Right cardiac atrium (tissue), 5 donors: ENCODE data around the gene TMEM41A. TPM values are rescaled to one million over a fixed set of nuclear protein-coding genes. Genes with fewer than 3 reads are reported as not detected.

Source experiments
- ATAC-seq, 2 donors: fragments of 200-7000 bp; cut with Tn5 transposase; one replicate each; pipeline versions ENCODE4 v1.8.0 to v1.9.1; 2020; ENCODE audit warnings: moderate library complexity in 2 of 2, mild to moderate bottlenecking in 1 of 2
- DNase-seq, 3 donors: peaks; one replicate each; pipeline ENCODE4 v3.0.0-alpha.2; 2020
- H3K27ac ChIP-seq: one replicate; pipeline ENCODE4 v1.5.1; 2013; ENCODE audit warnings: mild to moderate bottlenecking, low read length, control low read depth, moderate library complexity
- H3K27me3 ChIP-seq: one replicate; pipeline ENCODE4 v1.6.1; 2013; ENCODE audit not compliant: control insufficient read depth, insufficient read depth
- H3K4me1 ChIP-seq: one replicate; pipeline ENCODE4 v1.6.1; 2013; ENCODE audit warnings: low read length; ENCODE audit not compliant: control insufficient read depth, insufficient read depth
- H3K4me3 ChIP-seq: one replicate; pipeline ENCODE4 v1.5.1; 2013; ENCODE audit warnings: low read length, control low read depth
- H3K9me3 ChIP-seq: one replicate; pipeline ENCODE4 v1.6.1; 2013; ENCODE audit warnings: low read length; ENCODE audit not compliant: control insufficient read depth
- WGBS: extraction: QIAGEN DNeasy Blood & Tissue Kit; methylation state at CpG from one replicate; pipeline ENCODE4 v1.1.7; 2013; 5-methylcytosine and 5-hydroxymethylcytosine counted together
- intact Hi-C, 4 donors: fragments of 100-400 bp; cut with DNase I; formaldehyde crosslinking; loops; one replicate each; pipeline versions ENCODE4 v1.11.0 to v1.14.0; 2022 to 2023
- polyA plus RNA-seq: library from polyadenylated mRNA; stranded (reverse); fragments of 200-250 nt; gene quantifications from one replicate; pipeline ENCODE4 v1.2.3, GENCODE V29; 2013
- total RNA-seq, 4 donors: library from RNA; stranded (reverse); fragmentation: NEBNext Ultra II Directional; extraction: Animal tissue kit (Norgen Biotek cat#: 25700); gene quantifications; one replicate each; pipeline ENCODE4 v1.2.1, GENCODE V29; 2021
- donor health status: healthy with polysubstance abuse.
- donor health status: DM: no; HTN: yes; CAD: no.
- donor health status: DM: no; HTN: no; CAD: no.
- donor health status: DM: no; HTN: yes; CAD: no; lungs with severe emphysema.
- donor health status: DM: yes; HTN: yes; CAD: no.

TMEM41A gene
- total and polyA plus RNA-seq, 5 donors: 8.5 to 11.8 (median 11.6) TPM

GRCh38 chr3:185521349-185522138 is 22.7 kb upstream of the TMEM41A start:
- H3K27me3 ChIP-seq: no peaks in the 10 kb centered on the region
- H3K4me3 ChIP-seq: no peak overlapping the region
- DNase-seq (no peak), ATAC-seq (no peak)
- peaks cover 2% of the 10 kb centered on the region for H3K4me1 ChIP-seq
- WGBS: 77% methylated on average over 7 of the region's 7 CpGs
- intact Hi-C loops: no loop called here
- no peak overlapping the region for H3K27ac ChIP-seq
- no peaks in the 10 kb centered on the region for H3K9me3 ChIP-seq

- intact Hi-C loops: no loop called here
- Histone ChIP-seq H3K9me3 (no peaks in the 10 kb centered on the region), H3K27me3 (no peaks in the 10 kb centered on the region), H3K4me3 (no peak overlapping the region), H3K27ac (no peak overlapping the region), H3K4me1 (peaks cover 2% of the 10 kb centered on the region)
- DNase-seq (no peak), ATAC-seq (no peak)
- 70% methylated on average over 5 of the region's 5 CpGs for WGBS
Measured at GRCh38 chr3:185519021-185519420, 20.2 kb upstream of the TMEM41A start.

GRCh38 chr3:185517387-185518130 is 18.7 kb upstream of the TMEM41A start:
- Histone ChIP-seq H3K27me3 (no peaks in the 10 kb centered on the region), H3K4me1 (peaks cover 2% of the 10 kb centered on the region), H3K4me3 (no peak overlapping the region), H3K9me3 (no peaks in the 10 kb centered on the region), H3K27ac (no peak overlapping the region)
- intact Hi-C loops: no loop called here
- DNase-seq: no peak
- WGBS: 83% methylated on average over 2 of the region's 2 CpGs
- ATAC-seq: no peak

GRCh38 chr3:185511711-185512110 is 12.9 kb upstream of the TMEM41A start:
- Histone ChIP-seq H3K27ac (no peak overlapping the region), H3K4me3 (no peak overlapping the region), H3K4me1 (no peaks in the 10 kb centered on the region), H3K9me3 (no peaks in the 10 kb centered on the region), H3K27me3 (no peaks in the 10 kb centered on the region)
- DNase-seq: no peak
- no peak for ATAC-seq
- intact Hi-C loops: no loop called here
- WGBS: 87% methylated on average over 4 of the region's 4 CpGs

GRCh38 chr3:185508335-185508991 is 9.6 kb upstream of the TMEM41A start:
- ATAC-seq (peak; percentile 48 to 64), DNase-seq (peak in 1 of 3 donors; percentile 75)
- WGBS: 56% methylated on average over 19 of the region's 19 CpGs
- H3K4me1 ChIP-seq: no peaks in the 10 kb centered on the region
- no peaks in the 10 kb centered on the region for H3K27me3 ChIP-seq
- no peak overlapping the region for H3K4me3 ChIP-seq
- intact Hi-C loops: loop anchor here in 1 of 4 donors (10.0 kb wide), 1 partner anchor 46 kb away; the partner anchor contains the start of gene LIPH
- no peaks in the 10 kb centered on the region for H3K9me3 ChIP-seq
- H3K27ac ChIP-seq: no peak overlapping the region

- H3K4me3 ChIP-seq: no peak overlapping the region
- no peak for ATAC-seq
- no peak for DNase-seq
- H3K27ac ChIP-seq: no peak overlapping the region
- H3K9me3 ChIP-seq: no peaks in the 10 kb centered on the region
- H3K4me1 ChIP-seq: peaks cover 2% of the 10 kb centered on the region
- 48% methylated on average over 6 of the region's 6 CpGs for WGBS
- intact Hi-C loops: loop anchor here in 1 of 4 donors (10.0 kb wide), 1 partner anchor 47 kb away; the partner anchor contains the start of gene LIPH
- H3K27me3 ChIP-seq: no peaks in the 10 kb centered on the region
Measured at GRCh38 chr3:185507883-185508282, 9.0 kb upstream of the TMEM41A start.

GRCh38 chr3:185504636-185505035 is 5.8 kb upstream of the TMEM41A start:
- H3K27ac ChIP-seq: no peak overlapping the region
- H3K9me3 ChIP-seq: no peaks in the 10 kb centered on the region
- ATAC-seq (no peak), DNase-seq (no peak)
- 67% methylated on average over 3 of the region's 3 CpGs for WGBS
- H3K4me1 ChIP-seq: peaks cover 2% of the 10 kb centered on the region
- intact Hi-C loops: loop anchor here in 1 of 4 donors (10.0 kb wide), 1 partner anchor 50 kb away; the partner anchor contains the start of gene LIPH
- no peak overlapping the region for H3K4me3 ChIP-seq
- no peaks in the 10 kb centered on the region for H3K27me3 ChIP-seq

- DNase-seq: no peak
- no peak for ATAC-seq
- WGBS: 56% methylated on average over 1 of the region's 1 CpG
Measured at GRCh38 chr3:185503521-185503920, 4.7 kb upstream of the TMEM41A start.

GRCh38 chr3:185502987-185503386 is 4.2 kb upstream of the TMEM41A start:
- Histone ChIP-seq H3K4me3 (no peak overlapping the region), H3K27me3 (no peaks in the 10 kb centered on the region), H3K4me1 (peaks cover 2% of the 10 kb centered on the region), H3K27ac (peak overlapping the region; percentile 77), H3K9me3 (no peaks in the 10 kb centered on the region)
- DNase-seq: peak in 2 of 3 donors; percentile 49 to 64
- WGBS: 48% methylated on average over 3 of the region's 3 CpGs
- no peak for ATAC-seq
- intact Hi-C loops: loop anchor here in 1 of 4 donors (10.0 kb wide), 1 partner anchor 52 kb away; the partner anchor contains the start of gene LIPH

More at GRCh38 chr3:185503521-185503920, 4.7 kb upstream of the TMEM41A start:
- Histone ChIP-seq H3K4me3 (no peak overlapping the region), H3K27me3 (no peaks in the 10 kb centered on the region), H3K27ac (peak overlapping the region; percentile 47), H3K4me1 (peaks cover 2% of the 10 kb centered on the region), H3K9me3 (no peaks in the 10 kb centered on the region)
- intact Hi-C loops: loop anchor here in 1 of 4 donors (10.0 kb wide), 1 partner anchor 51 kb away; the partner anchor contains the start of gene LIPH

- H3K4me1 ChIP-seq: no peaks in the 10 kb centered on the region
- 89% methylated on average over 4 of the region's 4 CpGs for WGBS
- H3K4me3 ChIP-seq: no peak overlapping the region
- DNase-seq: no peak
- intact Hi-C loops: no loop called here
- H3K9me3 ChIP-seq: no peaks in the 10 kb centered on the region
- no peak overlapping the region for H3K27ac ChIP-seq
- ATAC-seq: no peak
- no peaks in the 10 kb centered on the region for H3K27me3 ChIP-seq
Measured at GRCh38 chr3:185490241-185490640, 8.6 kb downstream of the TMEM41A start.
